Omental fat pad (tissue), 4 donors: Measurements from ENCODE around the gene SEPTIN11. TPM values are rescaled to one million over a fixed set of nuclear protein-coding genes. Genes with fewer than 3 reads are reported as not detected.

ENCODE experiments used
- ATAC-seq: fragments of 150-250 bp; one replicate; pipeline ENCODE4 v1.9.1; 2016; ENCODE audit warnings: mild to moderate bottlenecking, moderate library complexity; ENCODE audit not compliant: low FRiP score
- DNase-seq: peaks from one replicate; pipeline ENCODE4 v3.0.0-alpha.2; 2019; ENCODE audit warnings: low spot score
- total RNA-seq, 4 donors: library from RNA; depleted of rRNA; stranded (reverse); fragments of >200 nt; gene quantifications; one replicate each; pipeline ENCODE4 v1.1.0, GENCODE V29; 2016
- TF ChIP-seq, protein P1 (sequence below), 3 donors: fragments of 450-650 bp; IDR thresholded peaks; one replicate each; pipeline ENCODE4 v1.5.1; 2016 to 2017; ENCODE audit warnings: antibody characterized with exemption in 3 of 3, mild to moderate bottlenecking in 3 of 3, moderate library complexity in 2 of 3

Gene SEPTIN11
- total RNA-seq, 4 donors from 2014 or later: 203 to 434 (median 245) TPM

DNA sequence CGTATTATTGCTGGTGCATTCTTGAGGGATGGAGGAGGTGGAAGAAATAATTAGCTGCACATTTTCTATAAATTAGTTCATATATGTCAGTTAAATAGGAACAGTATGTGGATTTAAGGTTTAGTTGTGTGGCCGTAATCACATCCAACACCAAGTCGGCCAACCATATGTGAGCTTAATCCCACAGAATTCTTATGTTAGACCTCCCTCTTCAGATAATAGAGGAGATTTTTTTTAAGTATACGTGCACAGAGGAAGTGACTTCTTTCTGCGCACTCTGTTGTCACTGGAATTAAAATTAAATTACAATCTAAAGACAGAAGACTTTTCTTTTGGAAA is 2.1 kb downstream of the SEPTIN11 start:
- DNase-seq (no peak), ATAC-seq (no peak)
- TF ChIP-seq, protein P1, sequence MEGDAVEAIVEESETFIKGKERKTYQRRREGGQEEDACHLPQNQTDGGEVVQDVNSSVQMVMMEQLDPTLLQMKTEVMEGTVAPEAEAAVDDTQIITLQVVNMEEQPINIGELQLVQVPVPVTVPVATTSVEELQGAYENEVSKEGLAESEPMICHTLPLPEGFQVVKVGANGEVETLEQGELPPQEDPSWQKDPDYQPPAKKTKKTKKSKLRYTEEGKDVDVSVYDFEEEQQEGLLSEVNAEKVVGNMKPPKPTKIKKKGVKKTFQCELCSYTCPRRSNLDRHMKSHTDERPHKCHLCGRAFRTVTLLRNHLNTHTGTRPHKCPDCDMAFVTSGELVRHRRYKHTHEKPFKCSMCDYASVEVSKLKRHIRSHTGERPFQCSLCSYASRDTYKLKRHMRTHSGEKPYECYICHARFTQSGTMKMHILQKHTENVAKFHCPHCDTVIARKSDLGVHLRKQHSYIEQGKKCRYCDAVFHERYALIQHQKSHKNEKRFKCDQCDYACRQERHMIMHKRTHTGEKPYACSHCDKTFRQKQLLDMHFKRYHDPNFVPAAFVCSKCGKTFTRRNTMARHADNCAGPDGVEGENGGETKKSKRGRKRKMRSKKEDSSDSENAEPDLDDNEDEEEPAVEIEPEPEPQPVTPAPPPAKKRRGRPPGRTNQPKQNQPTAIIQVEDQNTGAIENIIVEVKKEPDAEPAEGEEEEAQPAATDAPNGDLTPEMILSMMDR (IDR thresholded peaks at IDR 0.05): no peak

DNA sequence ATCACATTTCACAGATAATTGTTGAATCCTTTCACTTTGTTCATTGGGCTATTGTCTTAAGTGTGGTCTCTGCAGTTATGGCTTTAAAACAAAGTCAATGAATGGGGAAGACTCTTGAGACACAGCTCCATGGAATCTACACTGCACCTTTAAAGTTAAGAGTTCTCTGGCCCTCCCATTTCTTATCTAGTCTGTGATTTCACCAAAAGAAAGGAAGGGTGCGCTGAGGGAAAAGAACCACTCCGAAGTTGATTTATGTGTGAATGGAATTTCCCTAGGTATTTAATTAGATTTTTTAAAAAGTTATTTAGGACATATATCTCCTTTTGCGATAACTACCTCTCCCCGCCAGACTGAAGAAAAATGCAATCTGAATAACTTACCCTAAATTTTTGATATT is 2.5 kb downstream of the SEPTIN11 start:
- DNase-seq: no peak
- ATAC-seq: no peak
- TF ChIP-seq, protein P1 (IDR thresholded peaks at IDR 0.05): no peak

DNA sequence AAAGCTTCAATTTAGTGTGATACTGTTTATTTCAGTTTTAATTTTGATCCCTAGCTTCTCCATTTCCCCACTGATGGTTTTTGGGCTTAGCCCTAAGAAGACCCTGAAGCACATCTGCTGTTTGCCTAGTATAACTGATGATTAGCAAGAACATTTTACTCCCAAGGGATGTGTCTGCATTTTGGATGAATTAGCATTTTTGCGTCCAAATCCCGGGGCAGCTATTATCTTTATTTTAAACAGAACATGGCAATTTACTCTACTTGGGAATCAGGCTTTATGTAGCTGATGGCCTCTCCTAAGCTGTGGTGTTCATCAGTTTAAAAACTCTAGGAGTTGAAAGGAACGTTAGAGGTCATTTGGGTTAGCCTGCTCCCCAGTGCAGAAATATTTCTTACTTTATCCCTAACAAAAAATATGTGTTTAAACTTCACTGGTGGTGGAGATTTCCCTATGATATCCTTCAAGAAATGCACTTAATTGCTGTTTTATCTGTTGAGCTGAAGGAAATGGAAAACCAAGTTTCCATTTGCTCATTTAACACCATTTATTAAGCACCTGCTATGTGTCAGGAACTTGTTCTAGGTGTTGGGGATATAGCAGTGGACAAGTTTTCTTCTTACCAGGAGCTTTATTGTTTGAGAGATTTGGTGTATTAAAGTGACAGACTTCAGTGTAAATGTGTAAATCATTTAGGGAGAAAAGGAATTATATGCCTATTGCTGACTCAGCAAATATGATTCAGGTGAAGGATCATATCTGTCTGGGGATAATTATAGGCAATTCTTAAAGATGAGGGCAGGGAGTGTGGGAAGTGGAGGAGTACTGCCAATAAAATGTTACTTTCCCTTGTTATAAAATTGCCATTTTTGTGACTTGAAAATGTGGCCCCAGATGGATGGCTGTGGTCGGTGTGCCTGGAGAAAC is 3.4 kb downstream of the SEPTIN11 start:
- TF ChIP-seq, protein P1 (IDR thresholded peaks at IDR 0.05): no peak
- ATAC-seq (no peak), DNase-seq (no peak)

DNA sequence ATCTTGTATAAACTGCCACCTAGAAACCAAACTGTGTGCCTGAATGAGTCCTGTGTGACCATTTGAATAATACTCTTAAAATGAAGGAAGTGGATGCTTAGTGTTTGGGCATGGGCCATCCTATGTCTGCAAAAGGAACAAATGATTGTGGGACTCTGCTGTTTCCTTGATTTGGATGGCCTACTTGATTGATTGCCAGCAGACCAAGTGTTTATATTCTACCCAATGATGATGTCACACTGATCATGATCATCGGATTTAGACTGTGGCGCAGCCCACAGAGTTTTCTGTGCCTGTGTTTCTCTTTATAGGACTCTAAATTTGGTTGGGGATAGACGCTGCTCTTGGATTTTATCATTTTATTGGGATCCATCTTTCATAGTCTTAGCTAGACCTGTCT is 4.4 kb downstream of the SEPTIN11 start:
- ATAC-seq: no peak
- TF ChIP-seq, protein P1 (IDR thresholded peaks at IDR 0.05): no peak
- no peak for DNase-seq

DNA sequence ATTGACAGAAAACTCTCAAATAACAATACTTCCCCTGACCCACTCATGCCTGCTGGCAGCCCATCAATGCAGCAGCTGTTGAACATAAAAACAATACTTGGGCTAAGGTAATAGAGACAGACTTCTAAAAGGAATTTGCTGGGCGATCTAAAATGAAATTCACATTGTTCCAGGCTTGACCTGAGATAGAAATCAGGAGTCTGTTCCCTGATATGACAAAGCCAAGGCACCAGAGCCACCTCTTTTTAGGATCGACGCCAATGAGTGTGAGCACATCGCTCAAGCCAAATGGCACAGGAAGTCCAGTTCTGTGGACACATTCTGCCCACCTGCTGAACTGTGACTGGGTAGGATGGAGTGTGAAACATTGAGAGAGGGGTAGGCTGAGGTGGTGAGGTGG is 4.9 kb downstream of the SEPTIN11 start:
- ATAC-seq (no peak), DNase-seq (no peak)
- TF ChIP-seq, protein P1 (IDR thresholded peaks at IDR 0.05): no peak

DNA sequence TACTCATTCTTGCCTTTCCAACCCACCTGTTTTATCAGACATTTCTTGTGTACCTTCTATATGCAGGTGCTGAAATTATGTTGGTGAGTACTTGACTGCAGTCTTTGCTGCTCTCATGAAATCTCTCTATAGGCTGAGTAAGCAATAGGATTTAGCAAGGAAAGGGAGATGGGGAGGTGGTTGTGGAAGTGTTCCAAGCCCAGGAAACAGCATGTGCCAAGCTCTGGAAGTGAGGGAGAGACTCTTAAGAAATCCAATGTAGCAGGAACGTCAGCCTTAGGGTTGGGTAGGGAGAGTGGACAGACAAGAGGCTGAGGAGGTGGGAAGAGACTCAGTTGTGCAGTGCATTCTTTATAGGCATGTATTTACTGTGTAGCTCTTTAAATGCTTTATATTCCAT is 5.6 kb downstream of the SEPTIN11 start:
- peak; percentile 25 for ATAC-seq
- TF ChIP-seq, protein P1 (IDR thresholded peaks at IDR 0.05): no peak
- DNase-seq: no peak
